H1 (cell line): ENCODE measurements around the gene CLEC4F. TPM values are rescaled to one million over a fixed set of nuclear protein-coding genes. Genes with fewer than 3 reads are reported as not detected.

Experiments
- CTCF ChIA-PET: fragments of 300-600 bp; sonication (Branson Sonifier 250); formaldehyde crosslinking; loops from one replicate; lab custom pipeline; 2021; ENCODE audit not compliant: partially characterized antibody; lab: Charles Lee
- POLR2A ChIA-PET: fragments of 300-600 bp; sonication (Branson Sonifier 250); formaldehyde crosslinking; loops from one replicate; lab custom pipeline; 2021; ENCODE audit warnings: inconsistent platforms; ENCODE audit not compliant: partially characterized antibody; lab: Charles Lee
- DNase-seq, 2 experiments: peaks; one replicate each; pipeline versions ENCODE4 v3.0.0 to v3.0.0-alpha.2; 2010 to 2022; ENCODE audit warnings: low spot score in 2 of 2, low read depth in 1 of 2, mixed read lengths in 1 of 2
- FAIRE-seq: peaks from 2 replicates; lab custom pipeline; 2011; peaks lifted over from hg19 to GRCh38; lab: Jason Lieb, UNC
- H2AFZ ChIP-seq: 2 replicates; pipeline ENCODE4 v1.8.1; 2012; ENCODE audit warnings: low read length, inconsistent platforms
- H2AK5ac ChIP-seq: 2 replicates; pipeline ENCODE4 v1.6.1; 2013; ENCODE audit warnings: low read depth, low read length
- H2BK120ac ChIP-seq: replicated peaks from 2 replicates; pipeline ENCODE3; 2013; ENCODE audit warnings: low read depth, low read length, inconsistent platforms
- H2BK12ac ChIP-seq: 2 replicates; pipeline ENCODE4 v1.6.1; 2013; ENCODE audit warnings: low read depth, low read length
- H2BK15ac ChIP-seq: 2 replicates; pipeline ENCODE4 v1.6.1; 2013; ENCODE audit warnings: low read length
- H2BK20ac ChIP-seq: 2 replicates; pipeline ENCODE4 v1.6.1; 2013; ENCODE audit warnings: low read length
- H2BK5ac ChIP-seq: 2 replicates; pipeline ENCODE4 v1.6.1; 2013; ENCODE audit warnings: low read depth, low read length
- H3K14ac ChIP-seq: 2 replicates; pipeline ENCODE4 v1.6.1; 2013; ENCODE audit warnings: inconsistent platforms; ENCODE audit not compliant: insufficient read length
- H3K18ac ChIP-seq: 2 replicates; pipeline ENCODE4 v1.6.1; 2013; ENCODE audit warnings: low read length; ENCODE audit errors: extremely low read depth
- H3K23ac ChIP-seq: 2 replicates; pipeline ENCODE4 v1.6.1; 2013; ENCODE audit warnings: inconsistent platforms; ENCODE audit not compliant: insufficient read length
- H3K23me2 ChIP-seq: 2 replicates; pipeline ENCODE4 v1.6.1; 2013; ENCODE audit warnings: low read depth, low read length
- H3K27ac ChIP-seq: 2 replicates; pipeline ENCODE4 v1.6.1; 2011; ENCODE audit warnings: low read depth, low read length, inconsistent platforms
- H3K27me3 ChIP-seq, 4 experiments: replicated peaks in 1 of 4; 1 replicate in 1 of 4; 2 replicates in 3 of 4; pipeline versions ENCODE4 v1.6.1 to v1.8.1; 2011 to 2013; ENCODE audit warnings: low read length in 3 of 4, mild to moderate bottlenecking in 3 of 4, inconsistent platforms in 2 of 4, mixed read lengths in 2 of 4, moderate library complexity in 1 of 4; ENCODE audit not compliant: control insufficient read depth in 3 of 4, insufficient read depth in 3 of 4; ENCODE audit errors: extremely low read depth in 1 of 4
- H3K36me3 ChIP-seq, 4 experiments: 2 replicates each; pipeline versions ENCODE4 v1.6.1 to v1.8.1; 2011 to 2013; ENCODE audit warnings: mild to moderate bottlenecking in 4 of 4, low read length in 3 of 4, moderate library complexity in 2 of 4, control low read depth in 1 of 4, inconsistent platforms in 1 of 4; ENCODE audit not compliant: insufficient read depth in 4 of 4, control insufficient read depth in 2 of 4
- H3K4ac ChIP-seq: replicated peaks from 2 replicates; pipeline ENCODE3; 2013; ENCODE audit warnings: low read length, low read depth, mixed read lengths, inconsistent platforms; ENCODE audit not compliant: insufficient read length
- H3K4me1 ChIP-seq, 4 experiments: replicated peaks in 1 of 4; 1 replicate in 1 of 4; 2 replicates in 3 of 4; pipeline versions ENCODE4 v1.6.1 to v1.8.1; 2011 to 2013; ENCODE audit warnings: low read length in 3 of 4, inconsistent platforms in 2 of 4, mixed read lengths in 1 of 4; ENCODE audit not compliant: insufficient read depth in 4 of 4, control insufficient read depth in 3 of 4
- H3K4me2 ChIP-seq, 2 experiments: 2 replicates each; pipeline versions ENCODE4 v1.6.1 to v1.8.1; 2011 to 2013; ENCODE audit warnings: low read depth in 2 of 2, low read length in 2 of 2, control low read depth in 1 of 2, inconsistent platforms in 1 of 2, mild to moderate bottlenecking in 1 of 2; ENCODE audit not compliant: insufficient read depth in 1 of 2
- H3K4me3 ChIP-seq, 4 experiments: fragments of 200-600, 300-600 bp in 1 of 4; sonication (generic), shearing (Covaris generic), sonication (Bioruptor Twin) in 1 of 4; 2 replicates each; pipeline versions ENCODE4 v1.5.1 to v1.8.1; 2011 to 2016; ENCODE audit warnings: low read length in 4 of 4, low read depth in 3 of 4, control low read depth in 2 of 4, inconsistent platforms in 2 of 4, mild to moderate bottlenecking in 2 of 4, mixed read lengths in 1 of 4, moderate library complexity in 1 of 4; ENCODE audit not compliant: insufficient read depth in 2 of 4; ENCODE audit errors: extremely low read depth in 1 of 4
- H3K56ac ChIP-seq: replicated peaks from 2 replicates; pipeline ENCODE3; 2013; ENCODE audit warnings: low read depth, mild to moderate bottlenecking, mixed read lengths, low read length, inconsistent platforms; ENCODE audit not compliant: insufficient read length
- H3K79me1 ChIP-seq: 2 replicates; pipeline ENCODE4 v1.6.1; 2013; ENCODE audit warnings: low read depth, low read length, control low read depth
- H3K79me2 ChIP-seq, 2 experiments: 2 replicates each; pipeline versions ENCODE4 v1.6.1 to v1.8.1; 2012 to 2013; ENCODE audit warnings: low read length in 2 of 2, mild to moderate bottlenecking in 2 of 2, inconsistent platforms in 1 of 2; ENCODE audit not compliant: insufficient read depth in 2 of 2, control insufficient read depth in 1 of 2
- H3K9ac ChIP-seq, 4 experiments: replicated peaks in 1 of 4; 1 replicate in 1 of 4; 2 replicates in 3 of 4; pipeline versions ENCODE4 v1.6.1 to v1.8.1; 2011 to 2013; ENCODE audit warnings: low read depth in 3 of 4, low read length in 3 of 4, control low read depth in 2 of 4, mild to moderate bottlenecking in 2 of 4, moderate library complexity in 2 of 4, inconsistent platforms in 1 of 4; ENCODE audit errors: extremely low read depth in 1 of 4
- H3K9me3 ChIP-seq, 2 experiments: 2 replicates each; pipeline versions ENCODE4 v1.6.1 to v1.8.1; 2012 to 2013; ENCODE audit warnings: mild to moderate bottlenecking in 2 of 2, moderate library complexity in 2 of 2, control low read depth in 1 of 2, inconsistent platforms in 1 of 2, low read depth in 1 of 2, low read length in 1 of 2, mixed read lengths in 1 of 2; ENCODE audit not compliant: insufficient read depth in 2 of 2
- H4K20me1 ChIP-seq, 2 experiments: replicated peaks in 1 of 2; 2 replicates each; pipeline versions ENCODE3 to v1.8.1; 2011 to 2013; ENCODE audit warnings: inconsistent platforms in 2 of 2, low read length in 2 of 2, mild to moderate bottlenecking in 1 of 2; ENCODE audit not compliant: insufficient read depth in 2 of 2, control insufficient read depth in 1 of 2
- H4K5ac ChIP-seq: 2 replicates; pipeline ENCODE4 v1.6.1; 2013; ENCODE audit warnings: low read length, low read depth, mixed read lengths, inconsistent platforms; ENCODE audit not compliant: insufficient read length
- H4K8ac ChIP-seq: 2 replicates; pipeline ENCODE4 v1.8.0; 2013; ENCODE audit warnings: mild to moderate bottlenecking, moderate library complexity, low read length, inconsistent platforms; ENCODE audit not compliant: insufficient read depth; ENCODE audit errors: extremely low read depth
- H4K91ac ChIP-seq: replicated peaks from 2 replicates; pipeline ENCODE3; 2013; ENCODE audit warnings: low read length, mixed read lengths, inconsistent platforms; ENCODE audit not compliant: insufficient read length
- GABPA ChIP-seq: IDR thresholded peaks from 2 replicates; pipeline ENCODE4 v1.6.1; 2011; ENCODE audit warnings: mild to moderate bottlenecking, low read length, moderate library complexity, borderline replicate concordance; ENCODE audit not compliant: insufficient read depth
- SP4 ChIP-seq: IDR thresholded peaks from 2 replicates; pipeline ENCODE4 v1.6.1; 2012; ENCODE audit warnings: low read length, inconsistent platforms
- WGBS, 2 experiments: shearing (Covaris generic) in 1 of 2; methylation state at CpG; one replicate each; pipeline versions ENCODE4 v1.1.6 to v1.1.7; 2013 to 2015; ENCODE audit warnings: low lambda C conversion rate in 2 of 2, mixed read lengths in 2 of 2, inconsistent platforms in 1 of 2, low coverage in 1 of 2, missing lambda C conversion rate in 1 of 2; ENCODE audit not compliant: insufficient replicate concordance in 2 of 2, insufficient coverage in 1 of 2, insufficient read length in 1 of 2; ENCODE audit errors: extremely low coverage in 1 of 2, missing lambda C conversion rate in 1 of 2; 5-methylcytosine and 5-hydroxymethylcytosine counted together
- polyA plus RNA-seq, 7 experiments: library from polyadenylated mRNA; depleted of rRNA in 3 of 7; stranded (reverse) in 5 of 7; unstranded in 2 of 7; fragments of >200 nt in 5 of 7; fragments of 200-250 nt in 2 of 7; gene quantifications; 1 replicate in 5 of 7; 2 replicates in 1 of 7; 4 replicates in 1 of 7; pipeline versions ENCODE4 v1.2.1 to v1.2.3, GENCODE V29; 2011 to 2013; ENCODE audit warnings: missing spikeins in 2 of 7, mixed read lengths in 2 of 7
- total RNA-seq: library from RNA; stranded (reverse); fragmentation: NEBNext Ultra II Directional; extraction: Animal tissue kit (Norgen Biotek cat#: 25700); gene quantifications from 2 replicates; pipeline ENCODE4 v1.2.1, GENCODE V29; 2021

CLEC4F gene
- total and polyA plus RNA-seq, 2 of the 8 experiments (the other 6 are each of a cell fraction or from before 2014, with no cell fraction given), result not detected

- Histone ChIP-seq H3K27me3 (peaks cover 0 to 2% (median under 1%) of the 10 kb centered on the region in 4 experiments; a peak in 1 of 7 replicates), H3K9ac (no peak overlapping the region), H3K9me3 (no peaks in the 10 kb centered on the region; a peak in 2 of 4 replicates), H4K8ac (no peak overlapping the region), H3K4me1 (no peaks in the 10 kb centered on the region; a peak in 1 of 7 replicates), H4K20me1 (no peaks in the 10 kb centered on the region), H3K4me3 (no peak overlapping the region), H3K18ac (no peak overlapping the region), H3K14ac (no peak overlapping the region), H2BK120ac (no peak overlapping the region), H3K36me3 (no peaks in the 10 kb centered on the region), H2AFZ (no peak overlapping the region), H3K23ac (no peak overlapping the region), H3K79me2 (no peaks in the 10 kb centered on the region), H3K79me1 (no peaks in the 10 kb centered on the region), H3K23me2 (no peaks in the 10 kb centered on the region), H2BK15ac (no peak overlapping the region), H2BK12ac (no peak overlapping the region), H4K5ac (no peak overlapping the region), H3K27ac (no peak overlapping the region), H4K91ac (no peak overlapping the region), H2AK5ac (no peak overlapping the region), H3K4me2 (no peak overlapping the region), H3K4ac (no peak overlapping the region), H3K56ac (no peak overlapping the region), H2BK20ac (no peak overlapping the region), H2BK5ac (no peak overlapping the region)
- ChIA-PET POLR2A (no interaction called here), CTCF (interaction anchor here (0.8 to 1.4 kb wide), 3 partner anchors 24 to 38 kb away, joined by 3 to 5 read pairs (median 4); no protein-coding TSS in a partner anchor)
- FAIRE-seq, result no peak
- DNase-seq, result peak in 1 of 2 experiments; percentile 16
- 88% methylated on average over 10 of the region's 10 CpGs; no CpG with 5 or more reads in 1 of the 2 experiments for WGBS, 2 experiments
- TF ChIP-seq GABPA (no peak), SP4 (no peak)
Observed at GRCh38 chr2:70837980-70838925, 17.9 kb upstream of the CLEC4F start.
